ENCODE data around the gene PDE4B.

DNA sequence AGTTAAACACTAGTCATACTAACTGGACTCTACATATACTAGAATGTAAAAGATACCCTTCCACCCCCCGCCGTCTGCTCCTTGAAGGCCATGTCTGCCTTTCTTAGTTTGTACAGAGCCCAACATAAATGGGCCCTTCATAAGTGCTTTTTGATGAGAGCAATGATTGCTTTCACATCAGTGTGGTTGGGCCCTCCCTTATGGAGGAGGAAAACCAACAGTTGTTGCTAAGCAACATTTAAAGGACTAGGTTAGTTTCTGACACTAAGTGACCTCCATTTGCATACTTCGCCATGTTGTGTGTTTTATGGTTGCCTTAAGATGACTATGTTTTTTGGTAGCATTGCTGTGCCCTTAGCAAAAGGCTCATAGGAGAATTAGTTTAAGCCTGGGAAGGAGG, 559.2 kb downstream of the PDE4B start:
- TF ChIP-seq, protein P1, sequence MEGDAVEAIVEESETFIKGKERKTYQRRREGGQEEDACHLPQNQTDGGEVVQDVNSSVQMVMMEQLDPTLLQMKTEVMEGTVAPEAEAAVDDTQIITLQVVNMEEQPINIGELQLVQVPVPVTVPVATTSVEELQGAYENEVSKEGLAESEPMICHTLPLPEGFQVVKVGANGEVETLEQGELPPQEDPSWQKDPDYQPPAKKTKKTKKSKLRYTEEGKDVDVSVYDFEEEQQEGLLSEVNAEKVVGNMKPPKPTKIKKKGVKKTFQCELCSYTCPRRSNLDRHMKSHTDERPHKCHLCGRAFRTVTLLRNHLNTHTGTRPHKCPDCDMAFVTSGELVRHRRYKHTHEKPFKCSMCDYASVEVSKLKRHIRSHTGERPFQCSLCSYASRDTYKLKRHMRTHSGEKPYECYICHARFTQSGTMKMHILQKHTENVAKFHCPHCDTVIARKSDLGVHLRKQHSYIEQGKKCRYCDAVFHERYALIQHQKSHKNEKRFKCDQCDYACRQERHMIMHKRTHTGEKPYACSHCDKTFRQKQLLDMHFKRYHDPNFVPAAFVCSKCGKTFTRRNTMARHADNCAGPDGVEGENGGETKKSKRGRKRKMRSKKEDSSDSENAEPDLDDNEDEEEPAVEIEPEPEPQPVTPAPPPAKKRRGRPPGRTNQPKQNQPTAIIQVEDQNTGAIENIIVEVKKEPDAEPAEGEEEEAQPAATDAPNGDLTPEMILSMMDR (IDR thresholded peaks at IDR 0.05), result no peak
- no peak for TF ChIP-seq EP300 (IDR thresholded peaks at IDR 0.05)
